ENCODE data around the gene LAMC3. TPM values are rescaled to one million over a fixed set of nuclear protein-coding genes. Genes with fewer than 3 reads are reported as not detected.

LAMC3 gene
- 0.09 TPM in 1 of 2 replicates, not detected in the other for total RNA-seq

GRCh38 chr9:131008909-131009618 lies at the start of gene LAMC3:
TSS of gene LAMC3 (plus strand) at chr9:131009174. CDS start at chr9:131009215, 41 bp downstream.

GRCh38 chr9:131096269-131097125 lies 87.5 kb downstream of the LAMC3 start, which contains the start of gene AIF1L:
TSS of gene AIF1L (plus strand) at chr9:131096531. CDS start at chr9:131096630, 99 bp downstream.

GRCh38 chr9:131125288-131126058 lies 116.5 kb downstream of the LAMC3 start, which contains the start of gene NUP214:
TSS of gene NUP214 (plus strand) at chr9:131125586. CDS start at chr9:131125705, 119 bp downstream.

Other genes with a start within 250 kb of the LAMC3 start
- 49.6 and 58.5 TPM in 2 replicates for gene ABL1, start 173.9 kb upstream of the LAMC3 start, total RNA-seq
- gene QRFP, start 112.4 kb upstream of the LAMC3 start, total RNA-seq: not detected in 2 replicates
- 6.7 and 9.3 TPM in 2 replicates for gene FIBCD1, start 69.9 kb upstream of the LAMC3 start, total RNA-seq
- gene AIF1L, start 87.4 kb downstream of the LAMC3 start, total RNA-seq: 0.16 and 6.8 TPM in 2 replicates
- gene NUP214, start 116.4 kb downstream of the LAMC3 start, total RNA-seq: 8.2 and 9.6 TPM in 2 replicates

All from bronchial smooth muscle cell (primary cell).